GM23338 (cell line): Measurements from ENCODE around the gene RIF1. TPM values are rescaled to one million over a fixed set of nuclear protein-coding genes. Genes with fewer than 3 reads are reported as not detected.

Experiments used
- ATAC-seq: fragments of 200-7000 bp; cut with Tn5 transposase; 3 replicates; pipeline ENCODE4 v1.9.1; 2020
- DNase-seq: peaks from one replicate; pipeline ENCODE4 v3.0.0-alpha.2; 2015; ENCODE audit warnings: low spot score
- H2AFZ ChIP-seq: fragments of 200-600 bp; sonication (generic); 2 replicates; pipeline ENCODE4 v1.8.0; 2016; ENCODE audit warnings: antibody characterized with exemption, mild to moderate bottlenecking, moderate library complexity
- H3F3A ChIP-seq: fragments of 200-600 bp; sonication (generic); replicated peaks from 2 replicates; pipeline ENCODE4 v1.8.0; 2017; ENCODE audit warnings: antibody characterized with exemption, mixed run types, low read depth
- H3K27ac ChIP-seq: fragments of 200-600 bp; sonication (generic); 2 replicates; pipeline ENCODE4 v1.6.1; 2016; ENCODE audit warnings: low read depth
- H3K27me3 ChIP-seq: fragments of 200-600 bp; sonication (generic); 2 replicates; pipeline ENCODE4 v1.8.0; 2016; ENCODE audit warnings: mild to moderate bottlenecking, mixed run types, moderate library complexity; ENCODE audit not compliant: insufficient read depth
- H3K36me3 ChIP-seq: fragments of 200-600 bp; sonication (generic); 2 replicates; pipeline ENCODE4 v1.8.0; 2016; ENCODE audit warnings: mild to moderate bottlenecking; ENCODE audit not compliant: insufficient read depth
- H3K4me1 ChIP-seq: fragments of 200-600 bp; sonication (generic); 2 replicates; pipeline ENCODE4 v1.8.0; 2016; ENCODE audit warnings: mild to moderate bottlenecking, moderate library complexity; ENCODE audit not compliant: insufficient read depth
- H3K4me2 ChIP-seq: fragments of 200-600 bp; sonication (generic); 2 replicates; pipeline ENCODE4 v1.7.1; 2017; ENCODE audit warnings: mixed run types
- H3K4me3 ChIP-seq: fragments of 200-600 bp; sonication (generic); 2 replicates; pipeline ENCODE4 v1.6.1; 2016; ENCODE audit warnings: mixed run types
- H3K79me2 ChIP-seq: fragments of 200-600 bp; sonication (generic); replicated peaks from 2 replicates; pipeline ENCODE4 v1.8.0; 2017; ENCODE audit warnings: mild to moderate bottlenecking; ENCODE audit not compliant: insufficient read depth
- H3K9me2 ChIP-seq: fragments of 200-600 bp; sonication (generic); 2 replicates; pipeline ENCODE4 v1.8.0; 2017; ENCODE audit not compliant: insufficient read depth
- H4K20me1 ChIP-seq: fragments of 200-600 bp; sonication (generic); replicated peaks from 2 replicates; pipeline ENCODE4 v1.8.0; 2017; ENCODE audit warnings: mild to moderate bottlenecking; ENCODE audit not compliant: insufficient read depth
- H3K27ac Mint-ChIP-seq: 2 replicates; pipeline ENCODE4 v1.8.0; 2020; ENCODE audit warnings: inconsistent platforms, mild to moderate bottlenecking, moderate library complexity, mixed read lengths
- H3K27me3 Mint-ChIP-seq: 3 replicates; pipeline ENCODE4 v1.8.0; 2022; ENCODE audit warnings: low read depth, mild to moderate bottlenecking, moderate library complexity, mixed read lengths, inconsistent platforms; ENCODE audit not compliant: insufficient read depth, poor library complexity
- H3K36me3 Mint-ChIP-seq: 3 replicates; pipeline ENCODE4 v1.8.0; 2021; ENCODE audit warnings: low read depth, mild to moderate bottlenecking, inconsistent platforms, moderate library complexity, mixed read lengths
- H3K4me1 Mint-ChIP-seq: 3 replicates; pipeline ENCODE4 v1.8.0; 2020; ENCODE audit warnings: mild to moderate bottlenecking, inconsistent platforms, mixed read lengths
- H3K4me3 Mint-ChIP-seq: 3 replicates; pipeline ENCODE4 v1.8.0; 2021; ENCODE audit warnings: moderate library complexity, mild to moderate bottlenecking, inconsistent platforms, mixed read lengths
- H3K9me3 Mint-ChIP-seq: 3 replicates; pipeline ENCODE4 v1.8.0; 2020; ENCODE audit warnings: moderate library complexity, mild to moderate bottlenecking, inconsistent platforms, mixed read lengths
- CREB1 ChIP-seq: fragments of 250-450 bp; sonication (Bioruptor Pico); IDR thresholded peaks from 2 replicates; pipeline ENCODE4 v1.5.0; 2020; ENCODE audit warnings: low read depth, mild to moderate bottlenecking, moderate library complexity
- EZH2phosphoT487 ChIP-seq: fragments of 200-600 bp; sonication (generic); IDR thresholded peaks from one replicate; pipeline ENCODE4 v1.8.1; 2018; ENCODE audit warnings: antibody characterized with exemption; ENCODE audit not compliant: unreplicated experiment
- JUNB ChIP-seq: IDR thresholded peaks from one replicate; pipeline ENCODE4 v1.6.1; 2016; ENCODE audit warnings: antibody characterized with exemption; ENCODE audit not compliant: unreplicated experiment
- NANOG ChIP-seq: IDR thresholded peaks from 2 replicates; pipeline ENCODE4 v1.6.1; 2016; ENCODE audit warnings: antibody characterized with exemption, borderline replicate concordance
- POLR2AphosphoS5 ChIP-seq: IDR thresholded peaks from 2 replicates; pipeline ENCODE4 v1.6.1; 2016; ENCODE audit warnings: antibody characterized with exemption, low read depth
- STAT1 ChIP-seq: IDR thresholded peaks from one replicate; pipeline ENCODE4 v1.6.1; 2016; ENCODE audit warnings: antibody characterized with exemption; ENCODE audit not compliant: unreplicated experiment
- ZNF331 ChIP-seq: fragments of 250-450 bp; sonication (Bioruptor Pico); IDR thresholded peaks from 2 replicates; pipeline ENCODE4 v1.5.0; 2020; ENCODE audit warnings: low read depth, mild to moderate bottlenecking, moderate library complexity
- ZNF462 ChIP-seq: fragments of 250-450 bp; sonication (Bioruptor Pico); IDR thresholded peaks from 2 replicates; pipeline ENCODE4 v1.5.0; 2020; ENCODE audit warnings: mild to moderate bottlenecking, moderate library complexity
- polyA plus RNA-seq: library from polyadenylated mRNA; unstranded; fragments of >200 nt; fragmentation: Nextera tagmentation; extraction: Ambion mirVana; gene quantifications from 2 replicates; pipeline ENCODE4 v1.2.1, GENCODE V29; 2016
- total RNA-seq: library from RNA; depleted of rRNA; stranded (reverse); fragments of >200 nt; shearing (Covaris generic); gene quantifications from 2 replicates; pipeline ENCODE4 v1.2.3, GENCODE V29; 2014
- TF ChIP-seq, protein P1 (sequence below): IDR thresholded peaks from 2 replicates; pipeline ENCODE4 v1.6.1; 2016; ENCODE audit warnings: antibody characterized with exemption

The RIF1 gene
- total and polyA plus RNA-seq, 2 experiments from 2014 or later: 68.5 to 134 TPM

DNA sequence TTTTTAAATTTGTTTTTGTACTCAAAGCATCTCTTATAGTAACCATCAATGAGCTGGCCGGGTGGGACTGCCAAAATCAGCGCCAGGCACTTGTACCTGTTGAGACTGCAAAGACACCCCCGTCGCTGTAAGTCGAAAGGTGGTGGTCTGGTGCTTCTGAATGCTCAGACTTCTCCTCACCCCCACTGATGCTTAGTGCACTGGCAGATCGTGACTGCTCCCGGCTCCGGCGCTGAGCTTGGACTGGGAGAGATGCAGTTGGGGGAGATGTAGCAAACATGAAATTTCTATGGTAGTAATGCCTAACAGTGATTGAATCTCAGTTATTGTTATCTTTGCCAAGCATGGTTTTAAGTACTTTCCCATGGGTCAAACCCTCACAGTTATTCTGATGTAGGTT lies 80.6 kb downstream of the RIF1 start (continued):
- TF ChIP-seq ZNF462 (CRISPR knock-in tag): no peak
- TF ChIP-seq, protein P1, sequence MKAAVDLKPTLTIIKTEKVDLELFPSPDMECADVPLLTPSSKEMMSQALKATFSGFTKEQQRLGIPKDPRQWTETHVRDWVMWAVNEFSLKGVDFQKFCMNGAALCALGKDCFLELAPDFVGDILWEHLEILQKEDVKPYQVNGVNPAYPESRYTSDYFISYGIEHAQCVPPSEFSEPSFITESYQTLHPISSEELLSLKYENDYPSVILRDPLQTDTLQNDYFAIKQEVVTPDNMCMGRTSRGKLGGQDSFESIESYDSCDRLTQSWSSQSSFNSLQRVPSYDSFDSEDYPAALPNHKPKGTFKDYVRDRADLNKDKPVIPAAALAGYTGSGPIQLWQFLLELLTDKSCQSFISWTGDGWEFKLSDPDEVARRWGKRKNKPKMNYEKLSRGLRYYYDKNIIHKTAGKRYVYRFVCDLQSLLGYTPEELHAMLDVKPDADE: no peak
- TF ChIP-seq POLR2AphosphoS5: no peak
- no peak for TF ChIP-seq JUNB
- TF ChIP-seq EZH2phosphoT487: no peak
- TF ChIP-seq CREB1 (CRISPR knock-in tag): no peak
- TF ChIP-seq NANOG: no peak

DNA sequence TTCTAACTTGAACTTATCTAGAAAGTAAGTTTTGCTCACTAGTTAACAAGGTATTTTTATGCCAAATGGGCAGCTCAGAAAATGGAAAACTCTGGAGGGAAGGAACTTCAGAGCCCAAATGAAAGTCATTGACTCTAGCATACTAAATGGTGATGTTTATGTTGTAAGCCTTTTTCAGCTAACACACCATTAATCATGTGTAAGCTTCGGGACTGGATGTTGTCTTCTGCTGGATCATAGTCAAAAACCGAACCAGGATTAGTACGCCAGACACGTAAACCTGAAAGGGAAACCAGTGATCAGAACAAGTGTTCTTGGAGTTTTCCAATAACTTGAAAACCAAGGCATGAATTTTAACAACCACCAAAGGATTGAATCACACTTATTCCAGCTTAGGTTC lies 81.8 kb downstream of the RIF1 start:
- no peak for ATAC-seq
- TF ChIP-seq ZNF331 (CRISPR knock-in tag): no peak
- TF ChIP-seq JUNB: no peak
- no peak for TF ChIP-seq STAT1
- TF ChIP-seq ZNF462 (CRISPR knock-in tag): no peak

More for the DNA sequence above, 81.8 kb downstream of the RIF1 start:
- DNase-seq: no peak
- Mint-ChIP-seq H3K4me3 (no peak overlapping the region), H3K4me1 (peaks cover 34% of the 10 kb centered on the region), H3K27me3 (peaks cover 2% of the 10 kb centered on the region), H3K9me3 (no peaks in the 10 kb centered on the region), H3K27ac (no peak overlapping the region), H3K36me3 (no peaks in the 10 kb centered on the region)
- Histone ChIP-seq H3K27ac (no peak overlapping the region; the same call in 1 of the 2 replicates), H3K27me3 (no peaks in the 10 kb centered on the region), H4K20me1 (no peaks in the 10 kb centered on the region; the same call in 1 of the 2 replicates), H3F3A (no peaks in the 10 kb centered on the region), H3K9me2 (no peaks in the 10 kb centered on the region), H3K4me3 (no peak overlapping the region), H3K79me2 (no peaks in the 10 kb centered on the region), H3K4me1 (peaks cover 35% of the 10 kb centered on the region), H3K36me3 (no peaks in the 10 kb centered on the region), H2AFZ (no peak overlapping the region), H3K4me2 (0 out of 2 replicates have a peak overlapping the region, but pooled peaks have one; percentile 56)
